CD4-positive, alpha-beta T cell treated with Interferon gamma for 1 hour (primary cell): Measurements from ENCODE around the gene TMEM239.

Experiments used
- DNase-seq: peaks from one replicate; pipeline ENCODE4 v3.0.0-alpha.2; 2020

The TMEM239 gene

GRCh38 chr20:2851086-2851485 is 34.9 kb downstream of the TMEM239 start:
- no peak for DNase-seq

DNA sequence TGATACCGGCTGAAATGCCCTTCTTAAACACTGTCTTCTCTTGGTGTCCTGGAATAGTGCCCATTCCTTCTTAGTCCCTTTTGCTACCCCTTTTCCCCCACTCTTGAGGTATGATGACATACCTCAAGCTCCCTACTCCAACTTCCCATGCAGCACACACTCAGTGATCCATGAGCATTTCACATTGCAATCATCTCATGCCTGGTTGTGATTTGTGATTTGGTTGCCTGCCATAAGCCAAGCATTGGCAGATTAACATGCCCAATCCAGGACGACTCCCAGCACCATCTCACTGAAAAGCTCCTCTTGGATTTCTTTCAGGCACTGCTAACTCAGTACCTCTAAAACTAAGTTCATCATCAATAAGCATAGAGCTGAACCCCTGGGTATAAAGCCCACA is 42.4 kb downstream of the TMEM239 start:
- no peak for DNase-seq

GRCh38 chr20:2859330-2860121 is 43.4 kb downstream of the TMEM239 start:
- DNase-seq = no peak

- no peak for DNase-seq
Observed at GRCh38 chr20:2864626-2865025, 48.5 kb downstream of the TMEM239 start.

DNA sequence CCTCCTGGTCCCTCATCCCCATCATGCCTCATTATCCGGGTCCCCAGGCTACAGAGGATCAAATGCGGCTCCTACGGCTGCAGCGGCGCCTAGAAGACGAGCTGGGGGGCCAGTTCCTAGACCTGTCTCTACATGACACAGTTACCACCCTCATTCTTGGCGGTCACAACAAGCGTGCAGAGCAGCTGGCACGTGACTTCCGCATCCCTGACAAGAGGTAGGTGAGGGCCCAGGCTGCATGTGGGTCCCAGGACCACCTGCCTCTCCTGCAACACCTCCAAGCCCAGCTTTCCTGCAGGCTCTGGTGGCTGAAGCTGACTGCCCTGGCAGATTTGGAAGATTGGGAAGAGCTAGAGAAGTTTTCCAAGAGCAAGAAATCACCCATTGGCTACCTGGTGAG is 48.9 kb downstream of the TMEM239 start:
- DNase-seq = no peak

DNA sequence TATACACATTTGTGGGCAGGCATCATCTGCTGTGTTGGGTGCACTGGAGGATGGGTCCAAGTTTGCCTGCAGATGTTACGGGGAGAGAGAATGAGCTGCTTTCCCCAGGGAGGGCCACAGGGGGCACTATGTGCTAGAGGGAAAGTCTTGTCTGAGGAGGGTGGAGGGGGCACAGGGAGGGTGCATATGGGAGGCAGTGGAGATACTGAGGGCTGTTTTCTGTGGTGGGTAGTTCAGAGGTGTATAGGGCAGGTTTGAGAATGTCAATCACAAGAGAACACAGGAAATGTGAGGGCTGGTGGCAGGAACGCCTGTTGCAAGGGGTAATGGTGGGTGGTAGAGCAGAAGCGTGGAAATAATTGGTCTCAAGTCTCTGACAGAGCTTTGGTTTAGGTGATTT is 49.5 kb downstream of the TMEM239 start:
- peak; percentile 18 for DNase-seq

- DNase-seq = no peak
Observed at GRCh38 chr20:2866236-2866635, 50.1 kb downstream of the TMEM239 start.

DNA sequence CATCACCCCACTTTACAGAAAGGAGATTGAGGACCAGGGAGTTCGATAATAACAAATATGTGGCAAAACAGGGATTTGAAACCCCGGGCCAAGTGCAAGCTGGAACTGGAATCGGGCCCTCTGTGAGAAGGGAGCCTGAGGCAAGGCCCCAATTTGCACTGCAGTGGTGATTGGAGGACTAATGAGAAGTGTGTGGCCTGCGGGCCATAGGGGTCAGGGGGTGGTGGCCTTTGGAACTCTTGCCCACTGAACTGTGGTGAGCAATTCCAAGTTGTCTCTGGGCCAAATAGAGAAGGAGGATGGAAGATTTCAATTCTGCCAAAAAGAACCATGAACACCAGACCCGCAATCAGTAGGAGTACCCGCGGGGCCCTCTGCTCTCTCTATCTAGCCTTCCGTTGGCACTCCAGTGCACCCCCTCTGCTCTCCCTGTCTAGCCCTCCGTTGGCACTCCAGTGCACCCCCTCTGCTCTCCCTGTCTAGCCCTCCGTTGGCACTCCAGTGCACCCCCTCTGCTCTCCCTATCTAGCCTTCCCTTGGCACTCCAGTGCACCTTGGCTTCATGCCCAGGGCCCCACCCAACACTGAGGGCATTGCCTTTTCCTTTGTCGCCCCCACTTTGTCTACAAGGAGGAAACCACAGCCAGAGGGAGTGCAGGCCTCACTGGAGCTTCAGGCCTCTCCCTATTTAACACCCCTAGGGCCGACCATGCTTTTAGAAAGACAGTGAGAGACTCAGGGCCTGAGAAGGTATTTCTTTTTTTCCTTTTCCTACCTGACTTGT is 51.1 kb downstream of the TMEM239 start:
- no peak for DNase-seq
